Fibroblast of lung (primary cell): Measurements from ENCODE around the gene TNK2. TPM values are rescaled to one million over a fixed set of nuclear protein-coding genes. Genes with fewer than 3 reads are reported as not detected.

Source experiments
- DNase-seq, 2 donors: peaks; one replicate each; pipeline versions ENCODE4 v3.0.0 to v3.0.0-alpha.2; 2010; ENCODE audit warnings: low read depth in 2 of 2
- H2AFZ ChIP-seq: 2 replicates; pipeline ENCODE4 v1.5.1; 2012; ENCODE audit warnings: low read length, control low read depth, inconsistent platforms
- H3K27ac ChIP-seq: 2 replicates; pipeline ENCODE4 v1.5.1; 2011; ENCODE audit warnings: low read length, control low read depth; ENCODE audit not compliant: insufficient read depth
- H3K27me3 ChIP-seq: 2 replicates; pipeline ENCODE4 v1.5.1; 2011; ENCODE audit warnings: mild to moderate bottlenecking, low read length; ENCODE audit not compliant: control insufficient read depth, insufficient read depth
- H3K36me3 ChIP-seq: 2 replicates; pipeline ENCODE4 v1.5.1; 2011; ENCODE audit warnings: low read length; ENCODE audit not compliant: control insufficient read depth, insufficient read depth
- H3K4me1 ChIP-seq: 2 replicates; pipeline ENCODE4 v1.5.1; 2011; ENCODE audit warnings: low read length; ENCODE audit not compliant: control insufficient read depth, insufficient read depth; ENCODE audit errors: extremely low read depth
- H3K4me2 ChIP-seq: 2 replicates; pipeline ENCODE4 v1.5.1; 2011; ENCODE audit warnings: low read length, control low read depth; ENCODE audit not compliant: insufficient read depth; ENCODE audit errors: extremely low read depth
- H3K4me3 ChIP-seq, 4 experiments: fragments of 200-600 bp in 1 of 4; sonication (generic) in 1 of 4; replicated peaks in 1 of 4; 2 replicates each; pipeline ENCODE4 v1.5.1; 2011 to 2016; ENCODE audit warnings: low read length in 4 of 4, low read depth in 3 of 4, mild to moderate bottlenecking in 3 of 4, control low read depth in 2 of 4, inconsistent platforms in 1 of 4, mixed read lengths in 1 of 4; ENCODE audit not compliant: insufficient read depth in 1 of 4; ENCODE audit errors: control extremely low read depth in 1 of 4
- H3K79me2 ChIP-seq: 2 replicates; pipeline ENCODE4 v1.5.1; 2012; ENCODE audit warnings: mild to moderate bottlenecking, low read length, inconsistent platforms; ENCODE audit not compliant: control insufficient read depth, insufficient read depth
- H3K9ac ChIP-seq: 2 replicates; pipeline ENCODE4 v1.5.1; 2011; ENCODE audit warnings: mild to moderate bottlenecking, low read length, control low read depth; ENCODE audit not compliant: insufficient read depth
- H3K9me3 ChIP-seq: 2 replicates; pipeline ENCODE4 v1.5.1; 2012; ENCODE audit warnings: low read depth, low read length; ENCODE audit not compliant: control insufficient read depth, insufficient read depth
- H4K20me1 ChIP-seq: 2 replicates; pipeline ENCODE4 v1.5.1; 2011; ENCODE audit warnings: low read length; ENCODE audit not compliant: control insufficient read depth, insufficient read depth; ENCODE audit errors: extremely low read depth
- EZH2 ChIP-seq: IDR thresholded peaks from 2 replicates; pipeline ENCODE4 v1.5.1; 2012; ENCODE audit warnings: low read length, control low read depth, mild to moderate bottlenecking; ENCODE audit errors: missing control alignments
- polyA plus RNA-seq, 2 donors: library from polyadenylated mRNA; depleted of rRNA in 1 of 2; stranded (reverse) in 1 of 2; unstranded in 1 of 2; fragments of >200 nt; gene quantifications; 2 replicates each; pipeline ENCODE4 v1.2.1, GENCODE V29; 2011 to 2012; ENCODE audit warnings: missing spikeins in 1 of 2
- total RNA-seq: library from RNA; depleted of rRNA; stranded (reverse); fragments of >200 nt; gene quantifications from 2 replicates; pipeline ENCODE4 v1.2.1, GENCODE V29; 2014
- TF ChIP-seq, protein P1 (sequence below), 2 donors: IDR thresholded peaks in 1 of 2; conservative IDR thresholded peaks in 1 of 2; 1 replicate in 1 of 2; 2 replicates in 1 of 2; pipeline ENCODE4 v1.5.1; 2011 to 2012; ENCODE audit warnings: low read length in 2 of 2, control low read depth in 1 of 2, inconsistent platforms in 1 of 2, low read depth in 1 of 2, mild to moderate bottlenecking in 1 of 2

TNK2 gene
- total and polyA plus RNA-seq, 2 donors (not counting 1 experiment from before 2014, with no cell fraction given), result 2.5 to 10.7 TPM

DNA sequence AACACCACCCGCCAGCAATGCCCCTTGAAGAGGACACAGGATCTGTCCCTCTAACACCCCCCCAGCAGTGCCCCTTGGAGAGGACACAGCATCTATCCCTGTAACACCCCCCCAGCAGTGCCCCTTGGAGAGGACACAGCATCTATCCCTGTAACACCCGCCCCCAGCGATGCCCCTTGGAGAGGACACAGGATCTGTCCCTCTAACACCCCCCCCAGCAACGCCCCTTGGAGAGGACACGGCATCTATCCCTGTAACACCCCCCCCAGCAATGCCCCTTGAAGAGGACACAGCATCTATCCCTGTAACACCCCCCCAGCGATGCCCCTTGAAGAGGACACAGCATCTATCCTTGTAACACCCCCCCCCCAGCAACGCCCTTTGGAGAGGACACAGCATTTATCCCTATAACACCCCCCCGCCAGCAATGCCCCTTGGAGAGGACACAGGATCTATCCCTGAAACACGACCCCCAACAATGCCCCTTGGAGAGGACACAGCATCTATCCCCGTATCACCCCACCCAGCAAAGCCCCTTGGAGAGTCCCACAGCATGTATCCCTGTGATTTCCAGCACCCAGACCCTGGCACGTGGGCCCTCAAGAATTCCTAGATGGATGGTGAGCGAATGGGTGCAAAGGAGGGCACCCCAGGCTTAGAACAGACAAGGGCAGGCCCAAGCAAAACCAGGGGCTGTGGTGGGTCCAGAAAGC is 26.9 kb downstream of the TNK2 start:
- no peaks in the 10 kb centered on the region for H3K79me2 ChIP-seq
- peaks cover 8% of the 10 kb centered on the region for H3K4me1 ChIP-seq
- peaks cover 10% of the 10 kb centered on the region for H3K36me3 ChIP-seq
- H4K20me1 ChIP-seq, result no peaks in the 10 kb centered on the region
- no peaks in the 10 kb centered on the region for H3K27me3 ChIP-seq
- no peak overlapping the region for H2AFZ ChIP-seq
- no peak overlapping the region for H3K9ac ChIP-seq
- no peak for TF ChIP-seq EZH2
- TF ChIP-seq, protein P1, sequence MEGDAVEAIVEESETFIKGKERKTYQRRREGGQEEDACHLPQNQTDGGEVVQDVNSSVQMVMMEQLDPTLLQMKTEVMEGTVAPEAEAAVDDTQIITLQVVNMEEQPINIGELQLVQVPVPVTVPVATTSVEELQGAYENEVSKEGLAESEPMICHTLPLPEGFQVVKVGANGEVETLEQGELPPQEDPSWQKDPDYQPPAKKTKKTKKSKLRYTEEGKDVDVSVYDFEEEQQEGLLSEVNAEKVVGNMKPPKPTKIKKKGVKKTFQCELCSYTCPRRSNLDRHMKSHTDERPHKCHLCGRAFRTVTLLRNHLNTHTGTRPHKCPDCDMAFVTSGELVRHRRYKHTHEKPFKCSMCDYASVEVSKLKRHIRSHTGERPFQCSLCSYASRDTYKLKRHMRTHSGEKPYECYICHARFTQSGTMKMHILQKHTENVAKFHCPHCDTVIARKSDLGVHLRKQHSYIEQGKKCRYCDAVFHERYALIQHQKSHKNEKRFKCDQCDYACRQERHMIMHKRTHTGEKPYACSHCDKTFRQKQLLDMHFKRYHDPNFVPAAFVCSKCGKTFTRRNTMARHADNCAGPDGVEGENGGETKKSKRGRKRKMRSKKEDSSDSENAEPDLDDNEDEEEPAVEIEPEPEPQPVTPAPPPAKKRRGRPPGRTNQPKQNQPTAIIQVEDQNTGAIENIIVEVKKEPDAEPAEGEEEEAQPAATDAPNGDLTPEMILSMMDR (conservative IDR thresholded peaks at IDR 0.05 in 1 of 2, IDR thresholded peaks at IDR 0.05 in 1 of 2; ENCODE audit: low read depth in 1 of 2, low read length in 2 of 2), result no peak
- DNase-seq, result no peak
- no peak overlapping the region for H3K27ac ChIP-seq
- no peaks in the 10 kb centered on the region for H3K9me3 ChIP-seq
- no peak overlapping the region for H3K4me3 ChIP-seq
- H3K4me2 ChIP-seq, result no peak overlapping the region

DNA sequence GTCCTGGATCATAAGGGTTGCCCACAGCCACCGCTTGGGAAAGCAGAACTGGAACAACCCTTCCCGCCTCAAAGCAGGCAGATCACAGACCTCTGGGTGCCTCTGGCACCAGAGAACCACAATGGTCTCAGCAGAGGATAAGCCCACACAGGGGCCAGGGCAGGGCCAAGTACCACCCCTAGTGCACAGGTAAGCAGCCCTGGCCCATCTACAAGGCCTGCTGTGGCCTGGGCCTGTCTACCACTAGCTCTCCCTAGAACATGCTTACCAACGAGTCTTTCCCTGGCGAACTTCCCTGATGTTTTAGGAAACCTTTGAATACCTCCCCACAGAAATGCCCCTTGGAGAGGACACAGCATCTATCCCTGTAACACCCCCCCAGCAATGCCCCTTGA is 28.3 kb downstream of the TNK2 start:
- H3K79me2 ChIP-seq, result no peaks in the 10 kb centered on the region
- peaks cover 12% of the 10 kb centered on the region for H3K36me3 ChIP-seq
- H4K20me1 ChIP-seq, result no peaks in the 10 kb centered on the region
- TF ChIP-seq, protein P1 (conservative IDR thresholded peaks at IDR 0.05 in 1 of 2, IDR thresholded peaks at IDR 0.05 in 1 of 2; ENCODE audit: low read depth in 1 of 2, low read length in 2 of 2), result no peak
- TF ChIP-seq EZH2, result no peak
- no peak overlapping the region for H3K9ac ChIP-seq
- no peak overlapping the region for H2AFZ ChIP-seq
- H3K4me1 ChIP-seq, result no peaks in the 10 kb centered on the region
- no peak overlapping the region for H3K4me3 ChIP-seq
- H3K27ac ChIP-seq, result no peak overlapping the region
- no peak overlapping the region for H3K4me2 ChIP-seq
- H3K27me3 ChIP-seq, result no peaks in the 10 kb centered on the region
- no peaks in the 10 kb centered on the region for H3K9me3 ChIP-seq
- no peak for DNase-seq

DNA sequence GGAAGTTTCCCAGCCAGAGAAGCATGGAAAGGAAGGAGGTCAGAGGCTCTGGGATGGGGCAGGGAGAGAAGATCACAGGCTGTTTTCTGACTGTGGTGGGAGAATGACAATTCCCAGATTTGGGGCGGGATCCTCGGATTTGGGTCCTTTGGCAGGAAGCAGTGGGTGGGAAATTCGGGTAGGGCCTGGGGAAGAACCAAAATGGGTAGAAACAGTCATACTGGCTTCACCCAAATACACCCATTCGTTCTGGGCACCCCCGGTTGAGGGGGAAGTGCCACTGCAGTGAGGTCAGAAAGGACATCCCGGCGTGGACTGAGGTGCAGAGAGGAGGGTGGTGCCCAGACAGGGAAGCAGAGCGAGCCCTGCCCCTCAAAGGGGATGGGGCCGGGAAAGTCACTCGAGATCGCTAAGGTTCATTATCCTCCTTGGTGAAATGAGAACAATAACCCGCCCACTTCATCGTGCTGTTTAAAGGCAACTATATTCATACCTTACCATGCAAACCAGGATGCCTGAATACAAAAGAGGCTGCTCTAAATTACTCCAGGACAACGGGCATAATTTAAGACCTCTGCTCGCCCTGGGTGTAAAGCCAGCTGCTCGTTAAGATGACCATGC is 28.8 kb downstream of the TNK2 start:
- no peak for TF ChIP-seq EZH2
- TF ChIP-seq, protein P1 (conservative IDR thresholded peaks at IDR 0.05 in 1 of 2, IDR thresholded peaks at IDR 0.05 in 1 of 2; ENCODE audit: low read depth in 1 of 2, low read length in 2 of 2), result no peak

More for the DNA sequence above, 28.8 kb downstream of the TNK2 start:
- no peak overlapping the region for H3K4me3 ChIP-seq
- H3K9ac ChIP-seq, result no peak overlapping the region
- peaks cover 12% of the 10 kb centered on the region for H3K36me3 ChIP-seq
- no peaks in the 10 kb centered on the region for H3K9me3 ChIP-seq
- DNase-seq, result no peak
- H3K27me3 ChIP-seq, result no peaks in the 10 kb centered on the region
- no peaks in the 10 kb centered on the region for H4K20me1 ChIP-seq
- H3K27ac ChIP-seq, result no peak overlapping the region
- no peak overlapping the region for H3K4me2 ChIP-seq
- H2AFZ ChIP-seq, result no peak overlapping the region
- no peaks in the 10 kb centered on the region for H3K79me2 ChIP-seq
- H3K4me1 ChIP-seq, result no peaks in the 10 kb centered on the region
